ENCODE results near the gene TEX54.
A peak's percentile ranks its signal among the peaks of the same experiment; 100 is the strongest.
"Not testable (repeated sequence)": the region's sequence is repeated elsewhere in the genome, so short reads cannot be mapped to it uniquely, and the experiment has no call there.

TEX54 gene

DNA sequence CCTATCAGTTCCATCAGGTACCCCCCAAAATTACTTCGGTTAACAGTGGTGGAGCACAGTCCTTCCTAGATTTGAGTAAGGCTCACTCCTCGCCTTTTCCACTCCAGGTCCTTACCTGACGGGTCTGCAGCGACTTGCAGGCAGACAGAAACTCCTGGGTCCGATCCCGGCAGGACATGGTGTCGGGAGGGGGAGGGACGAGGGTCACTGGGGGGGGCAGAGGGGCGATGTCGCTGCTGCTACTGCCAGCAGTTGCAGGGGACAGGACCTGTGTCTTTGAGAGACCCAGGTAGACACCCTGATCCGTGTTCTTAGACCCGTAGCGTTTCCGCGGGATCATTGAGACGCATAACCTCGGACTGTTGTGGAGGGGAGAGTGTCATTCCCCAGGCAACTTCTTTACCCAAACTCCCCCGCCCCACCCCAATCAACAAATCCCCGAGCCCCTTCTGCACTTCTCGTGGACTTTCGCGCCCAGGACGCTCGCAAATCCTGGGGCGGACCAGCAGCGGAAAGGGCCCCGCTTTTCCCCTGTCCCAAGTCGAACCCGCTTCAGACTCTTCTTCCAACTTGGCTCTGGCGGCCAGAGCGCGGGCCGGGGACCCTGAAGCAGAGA is 1.6 kb downstream of the TEX54 start:
- no peak for DNase-seq

DNA sequence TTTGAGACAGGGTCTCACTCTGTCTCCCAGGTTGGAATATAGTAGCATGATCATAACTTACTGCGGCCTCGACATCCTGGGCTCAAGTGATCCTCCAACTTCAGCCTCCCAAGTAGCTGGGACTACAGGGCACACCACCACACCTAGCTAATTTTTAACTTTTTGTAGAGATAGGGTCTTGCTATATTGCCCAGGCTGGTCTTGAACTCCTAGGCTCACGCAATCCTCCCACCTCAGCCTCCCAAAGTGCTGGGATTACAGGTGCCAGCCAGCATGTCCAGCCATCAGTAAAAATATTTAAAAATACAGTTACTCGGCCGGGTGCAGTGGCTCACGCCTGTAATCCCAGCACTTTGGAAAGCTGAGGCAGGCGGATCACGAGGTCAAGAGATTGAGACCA is 4.5 kb downstream of the TEX54 start:
- not testable (repeated sequence) for DNase-seq

GRCh38 chr11:62823677-62824076 is 9.0 kb downstream of the TEX54 start:
- DNase-seq, result no peak

DNA sequence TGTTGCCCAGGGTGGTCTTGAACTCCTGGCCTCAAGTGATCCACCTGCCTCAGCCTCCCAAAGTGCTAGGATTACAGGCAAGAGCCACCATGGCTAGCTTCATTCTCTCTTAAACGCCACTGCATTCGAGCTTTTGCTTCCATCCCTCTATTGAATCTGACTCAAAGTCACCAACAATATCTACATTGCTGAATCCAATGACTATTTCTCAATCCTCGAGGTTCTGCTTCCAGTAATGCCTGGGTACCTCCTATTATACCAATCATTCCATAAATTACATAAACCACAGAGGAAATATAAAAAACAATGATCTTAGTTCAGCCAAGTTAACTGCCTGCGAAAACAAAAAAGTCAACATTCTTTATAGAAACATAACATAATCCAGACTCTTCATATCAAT is 15.5 kb downstream of the TEX54 start:
- no peak for DNase-seq

- no peak for DNase-seq
These were observed 16.1 kb downstream of the TEX54 start for GRCh38 chr11:62816557-62816956.

GRCh38 chr11:62811659-62812058 is 21.0 kb downstream of the TEX54 start:
- no peak for DNase-seq

GRCh38 chr11:62810748-62811147 is 21.9 kb downstream of the TEX54 start:
- DNase-seq, result no peak

GRCh38 chr11:62806611-62807121 is 26.0 kb downstream of the TEX54 start:
- no peak for DNase-seq

GRCh38 chr11:62805961-62806441 is 26.6 kb downstream of the TEX54 start:
- DNase-seq, result no peak

DNA sequence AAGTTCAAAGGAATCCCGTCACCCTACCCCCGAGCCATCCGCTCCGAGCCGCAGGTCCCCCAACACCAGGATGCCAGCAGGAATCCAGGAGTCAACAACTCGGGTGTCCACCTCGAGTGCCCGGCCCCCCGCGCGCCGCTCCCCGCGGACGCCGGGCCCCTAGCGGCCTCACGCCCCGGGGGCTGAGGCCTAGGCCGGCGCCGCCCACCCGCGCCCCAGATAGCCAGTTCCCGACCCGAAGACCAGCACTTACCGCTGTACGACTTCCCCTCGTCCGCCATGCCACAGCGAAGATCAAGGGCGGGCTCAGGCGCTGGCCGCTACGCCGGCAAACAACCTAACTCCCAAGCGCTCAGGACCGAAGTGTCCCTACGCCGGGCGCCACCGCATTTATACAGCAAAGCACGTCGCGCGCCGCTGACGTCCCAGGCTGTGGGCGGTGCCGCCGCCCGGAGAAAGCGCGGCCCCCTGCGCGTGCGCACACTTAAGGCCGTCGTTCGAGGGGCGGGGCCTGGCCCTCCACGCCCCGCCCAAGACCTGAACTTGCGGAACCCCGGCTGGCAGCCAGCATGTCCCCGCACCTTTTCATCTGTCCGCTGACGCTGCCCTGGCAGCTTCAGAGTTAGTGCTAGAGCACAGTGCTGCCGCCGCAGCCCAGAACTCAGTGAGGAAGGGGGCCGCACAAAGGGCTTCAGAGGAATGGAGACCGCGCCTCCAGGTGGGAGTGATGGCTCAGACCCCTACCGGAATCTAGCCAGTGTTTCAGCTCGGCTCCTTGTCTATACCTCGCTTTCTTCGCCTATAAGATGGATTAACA is 27.4 kb downstream of the TEX54 start, which contains the start of gene NXF1:
Gene NXF1 (minus strand): TSS at position 365 of the 817 bp plus-strand sequence. CDS start 84 bp downstream, at position 281.
- peak; percentile 91 for DNase-seq

GRCh38 chr11:62804310-62805075 is 28.1 kb downstream of the TEX54 start:
- no peak for DNase-seq

DNA sequence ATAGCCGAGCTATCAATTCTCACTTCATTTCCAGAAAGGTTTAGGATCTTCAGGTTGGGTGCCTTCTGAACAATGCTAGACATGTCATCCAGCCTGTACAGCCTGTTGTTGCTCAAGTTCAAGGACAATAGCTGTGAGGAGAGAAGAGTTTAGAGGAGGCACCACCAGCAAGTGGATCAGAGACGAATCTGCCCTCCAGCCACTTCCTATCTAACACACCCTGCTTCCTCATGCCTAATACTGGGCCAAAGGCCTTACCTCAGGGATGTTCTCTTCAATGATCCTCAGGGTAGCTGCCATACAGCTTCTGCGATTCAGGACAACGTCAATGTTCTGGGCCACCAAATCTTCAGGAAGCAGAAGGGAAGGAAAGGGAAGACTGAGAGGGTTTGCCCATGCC is 31.6 kb downstream of the TEX54 start:
- DNase-seq, result no peak

DNA sequence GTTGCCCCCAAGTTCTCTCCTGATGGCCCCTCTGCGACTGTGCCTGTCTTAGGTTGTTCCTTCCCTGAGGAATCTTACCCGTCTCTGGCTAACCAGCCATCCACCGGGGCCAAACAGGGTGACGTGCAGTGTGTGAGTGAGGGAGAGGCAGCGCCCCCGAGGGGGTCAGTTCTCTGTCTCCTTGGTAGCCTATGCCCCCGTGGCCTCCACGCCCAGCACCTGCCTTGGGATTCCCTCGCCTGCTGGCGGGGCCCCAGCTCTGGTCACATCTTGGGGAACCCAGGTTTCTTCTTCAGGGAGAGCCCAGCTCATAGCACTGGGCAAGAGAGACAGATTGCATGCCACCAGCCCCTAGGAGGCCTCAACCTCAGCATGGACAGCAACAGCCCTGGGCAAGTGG is 33.2 kb downstream of the TEX54 start:
- no peak for DNase-seq

- no peak for DNase-seq
These were observed 36.4 kb downstream of the TEX54 start for GRCh38 chr11:62796281-62796680.

GRCh38 chr11:62794201-62794775 is 38.4 kb downstream of the TEX54 start:
- DNase-seq, result no peak

- no peak for DNase-seq
These were observed 40.5 kb downstream of the TEX54 start for GRCh38 chr11:62792202-62792575.

- peak; percentile 74 for DNase-seq
These were observed 41.0 kb downstream of the TEX54 start, which contains the start of gene TMEM223 for GRCh38 chr11:62791501-62792201. Gene TMEM223 (minus strand): TSS chr11:62792006. CDS start chr11:62791994, 12 bp downstream.

DNA sequence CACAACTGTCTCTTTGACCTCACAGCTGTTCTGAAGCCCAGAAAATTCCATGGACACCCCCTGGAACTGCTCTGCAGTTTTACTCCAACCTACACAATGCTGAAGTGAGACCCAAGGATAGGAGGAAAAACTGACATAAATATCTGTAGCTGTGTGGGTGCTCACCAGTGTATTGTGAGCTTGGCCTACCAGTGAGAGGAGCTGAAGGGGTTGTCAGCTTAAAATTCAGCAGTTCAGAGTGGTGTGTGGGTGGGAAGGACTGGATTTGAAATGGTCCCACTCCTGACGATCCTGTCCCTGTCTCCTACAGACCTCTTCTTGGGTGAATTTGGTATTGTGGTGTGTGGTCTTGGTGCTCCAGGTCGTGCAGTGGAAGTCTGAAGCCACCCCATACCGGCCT is 43.1 kb downstream of the TEX54 start:
- DNase-seq, result no peak

- no peak for DNase-seq
These were observed 43.6 kb downstream of the TEX54 start for GRCh38 chr11:62788991-62789390.

DNA sequence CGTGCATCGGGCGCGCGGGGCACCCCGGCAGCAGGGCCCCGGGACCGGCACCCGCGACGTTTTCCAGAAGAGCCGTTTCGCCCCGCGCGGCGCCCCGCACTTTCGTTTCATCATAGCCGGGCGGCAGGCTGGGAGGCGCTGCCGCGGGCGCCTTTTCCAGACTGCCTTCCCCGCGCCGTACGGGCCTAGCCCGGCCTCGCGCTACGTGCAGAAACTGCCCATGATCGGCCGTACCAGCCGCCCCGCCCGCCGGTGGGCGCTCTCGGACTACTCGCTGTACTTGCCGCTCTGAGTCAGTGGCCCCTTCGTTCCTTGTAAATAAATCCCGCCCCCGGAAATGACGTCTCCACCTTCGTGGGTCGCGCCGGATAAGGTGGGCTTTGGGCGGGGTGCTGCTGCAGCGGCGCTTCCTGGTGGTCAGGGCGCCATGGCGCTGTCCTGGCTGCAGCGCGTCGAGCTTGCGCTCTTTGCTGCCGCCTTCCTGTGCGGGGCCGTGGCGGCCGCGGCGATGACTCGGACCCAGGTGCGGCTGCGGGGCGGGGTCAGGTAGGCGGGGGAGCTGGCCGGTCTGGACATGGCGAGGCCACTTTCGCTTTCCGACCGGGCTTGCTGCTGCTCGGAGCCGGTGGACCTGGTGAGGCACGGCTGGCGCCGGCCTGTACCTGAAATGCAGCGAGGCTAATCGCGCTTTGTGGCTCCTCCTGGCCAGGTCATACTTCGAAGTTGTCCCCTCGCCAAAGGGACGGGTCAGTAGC is 45.5 kb downstream of the TEX54 start, which contains the start of gene TMEM179B:
Gene TMEM179B (plus strand): TSS at position 398 of the 755 bp plus-strand sequence. CDS start 30 bp downstream, at position 428.
- DNase-seq, result peak; percentile 93

DNA sequence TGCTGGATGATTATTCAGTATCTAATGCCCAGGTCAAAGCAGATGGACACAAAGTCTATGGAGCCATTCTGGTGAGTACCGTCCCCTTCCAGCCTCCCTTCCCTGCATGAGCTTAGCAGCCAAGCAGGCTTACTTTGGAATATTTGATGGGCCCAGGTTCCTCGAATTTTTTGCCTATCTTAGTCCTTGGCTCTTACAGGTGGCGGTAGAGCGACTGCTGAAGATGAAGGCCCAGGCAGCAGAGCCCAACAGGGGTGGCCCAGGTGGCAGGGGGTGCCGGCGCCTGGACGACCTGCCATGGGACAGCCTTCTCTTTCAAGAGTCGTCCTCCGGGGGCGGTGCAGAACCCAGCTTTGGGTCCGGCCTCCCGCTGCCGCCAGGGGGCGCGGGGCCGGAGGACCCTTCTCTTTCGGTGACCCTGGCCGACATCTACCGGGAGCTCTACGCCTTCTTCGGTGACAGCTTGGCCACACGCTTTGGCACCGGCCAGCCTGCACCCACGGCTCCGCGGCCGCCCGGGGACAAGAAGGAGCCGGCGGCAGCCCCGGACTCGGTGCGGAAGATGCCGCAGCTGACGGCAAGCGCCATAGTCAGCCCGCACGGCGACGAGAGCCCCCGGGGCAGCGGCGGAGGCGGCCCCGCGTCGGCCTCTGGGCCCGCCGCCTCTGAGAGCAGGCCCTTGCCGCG is 46.2 kb downstream of the TEX54 start:
- DNase-seq, result peak; percentile 76

Data from NCI-H748 treated with DMSO at 0.1 percent for 48 hours (cell line).